ENCODE measurements around the gene PRG3.

The PRG3 gene

DNA sequence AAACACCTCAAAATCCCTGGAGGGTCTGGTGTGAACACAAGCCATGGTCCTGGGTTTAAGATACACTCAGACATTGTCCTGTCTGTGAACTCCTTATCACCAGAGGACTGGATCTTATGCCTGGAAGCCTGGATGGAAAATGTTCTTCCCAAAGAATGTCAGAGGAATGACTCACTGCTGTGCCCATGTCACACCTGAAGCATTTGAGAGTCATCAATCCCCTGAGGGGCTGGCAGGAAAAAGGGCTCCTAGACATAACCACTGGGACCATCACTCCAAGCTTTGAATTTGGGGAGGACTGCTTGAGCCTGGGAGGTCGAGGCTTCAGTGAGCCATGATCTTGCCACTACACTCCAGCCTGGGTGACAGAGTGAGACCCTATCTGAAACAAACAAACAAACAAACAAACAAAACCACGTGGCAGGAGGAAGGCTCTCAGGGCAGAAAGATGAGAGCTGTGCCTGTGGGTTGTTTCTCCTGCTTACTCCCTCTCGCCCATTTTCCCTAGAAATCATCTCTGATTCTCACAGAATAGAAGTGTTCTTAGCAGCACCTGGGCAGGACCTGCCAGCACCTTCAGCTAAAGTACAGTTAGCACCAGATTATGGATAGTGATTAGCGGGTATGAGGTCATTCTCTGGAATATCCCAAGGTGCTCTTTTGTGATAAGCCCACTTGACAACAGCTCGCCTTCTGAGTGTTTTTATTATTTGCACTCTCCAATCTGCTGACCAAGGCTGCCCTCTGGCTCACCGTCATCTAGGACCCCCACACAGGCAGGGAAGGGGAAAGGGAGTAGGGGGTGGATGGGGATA, 21.4 kb upstream of the PRG3 start:
- Histone ChIP-seq H3K27me3 (ENCODE audit: control insufficient read depth in 3 of 3, insufficient read depth in 3 of 3, low read depth in 1 of 3, low read length in 3 of 3) (peaks cover 0 to 12% (median 0%) of the 10 kb centered on the region in 3 experiments), H2BK120ac (ENCODE audit: low read depth, low read length) (no peak overlapping the region), H2BK12ac (ENCODE audit: low read length) (no peak overlapping the region), H4K91ac (ENCODE audit: low read depth, low read length, poor library complexity) (no peak overlapping the region), H3K4ac (ENCODE audit: low read length) (no peak overlapping the region), H3K23ac (ENCODE audit: low read depth, low read length, poor library complexity) (no peak overlapping the region), H3K9me3 (replicated peaks in 1 of 2; ENCODE audit: control insufficient read depth in 2 of 2, insufficient read depth in 1 of 2, low read depth in 1 of 2, low read length in 2 of 2) (no peaks in the 10 kb centered on the region), H3K4me1 (ENCODE audit: control insufficient read depth in 2 of 2, insufficient read depth in 1 of 2, low read depth in 1 of 2, low read length in 2 of 2) (peaks cover 0 to 1% of the 10 kb centered on the region in 2 donors), H3K79me1 (ENCODE audit: low read depth, low read length) (no peaks in the 10 kb centered on the region), H3K14ac (ENCODE audit: low read length) (no peak overlapping the region), H3K18ac (ENCODE audit: low read length) (no peak overlapping the region), H3K36me3 (replicated peaks in 1 of 2; ENCODE audit: control insufficient read depth in 2 of 2, insufficient read depth in 2 of 2, low read length in 2 of 2) (peaks cover 4 to 5% of the 10 kb centered on the region in 2 donors), H4K8ac (ENCODE audit: low read depth, low read length) (no peak overlapping the region), H3K9ac (ENCODE audit: low read depth, low read length, poor library complexity) (no peak overlapping the region), H3K4me3 (ENCODE audit: low read length in 2 of 2) (no peak overlapping the region), H2BK5ac (ENCODE audit: low read length) (no peak overlapping the region), H3K4me2 (ENCODE audit: insufficient read depth, low read length, poor library complexity, severe bottlenecking) (no peak overlapping the region), H2BK15ac (ENCODE audit: low read length) (no peak overlapping the region), H2AFZ (ENCODE audit: low read length) (no peak overlapping the region), H3K27ac (replicated peaks; ENCODE audit: low read length) (no peak overlapping the region), H2AK5ac (ENCODE audit: low read depth, low read length) (no peak overlapping the region)
- no peak for DNase-seq (ENCODE audit: low spot score)
- WGBS, 2 donors (ENCODE audit: extremely low coverage in 2 of 2, insufficient read length in 2 of 2, insufficient replicate concordance in 1 of 2), result no CpG with 5 or more reads among the region's 6 CpGs

DNA sequence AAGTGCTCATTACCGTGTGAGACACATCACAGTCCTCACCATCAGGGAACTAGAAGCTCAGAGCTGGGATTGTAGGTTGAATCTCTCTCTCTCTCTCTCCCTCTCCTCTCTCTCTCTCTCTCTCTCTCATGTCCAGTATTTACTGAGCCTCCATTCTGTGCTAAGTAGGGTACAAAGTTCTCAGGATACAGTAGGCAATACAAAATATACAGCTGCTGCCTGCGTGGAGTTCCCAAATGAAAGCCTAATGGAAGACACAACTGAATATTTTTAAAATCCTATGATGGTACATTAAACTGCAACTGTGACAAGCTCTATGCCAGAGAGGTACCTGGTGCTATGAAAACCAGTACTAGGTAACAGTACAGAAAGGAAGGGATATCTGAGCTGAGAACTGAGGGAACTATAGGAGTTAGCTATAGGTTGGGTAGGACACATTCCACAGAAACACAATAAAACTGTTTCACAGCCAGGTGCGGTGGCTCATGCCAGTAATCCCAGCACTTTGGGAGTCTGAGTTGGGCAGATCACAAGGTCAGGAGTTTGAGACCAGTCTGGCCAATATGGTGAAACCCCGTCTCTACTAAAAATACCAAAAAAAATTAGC, 19.1 kb upstream of the PRG3 start:
- H3K4me1 ChIP-seq (ENCODE audit: control insufficient read depth in 2 of 2, insufficient read depth in 1 of 2, low read depth in 1 of 2, low read length in 2 of 2), result no peaks in the 10 kb centered on the region
- no peaks in the 10 kb centered on the region for H3K36me3 ChIP-seq (replicated peaks in 1 of 2; ENCODE audit: control insufficient read depth in 2 of 2, insufficient read depth in 2 of 2, low read length in 2 of 2)
- no peak overlapping the region for H2AFZ ChIP-seq (ENCODE audit: low read length)
- no peak overlapping the region for H2BK120ac ChIP-seq (ENCODE audit: low read depth, low read length)
- H2BK15ac ChIP-seq (ENCODE audit: low read length), result no peak overlapping the region
- no peak overlapping the region for H2BK12ac ChIP-seq (ENCODE audit: low read length)
- no peaks in the 10 kb centered on the region for H3K79me1 ChIP-seq (ENCODE audit: low read depth, low read length)
- H3K4ac ChIP-seq (ENCODE audit: low read length), result no peak overlapping the region
- no peak overlapping the region for H3K4me2 ChIP-seq (ENCODE audit: insufficient read depth, low read length, poor library complexity, severe bottlenecking)
- DNase-seq (ENCODE audit: low spot score), result no peak
- no peak overlapping the region for H3K18ac ChIP-seq (ENCODE audit: low read length)
- H3K9ac ChIP-seq (ENCODE audit: low read depth, low read length, poor library complexity), result no peak overlapping the region
- H2AK5ac ChIP-seq (ENCODE audit: low read depth, low read length), result no peak overlapping the region
- H3K23ac ChIP-seq (ENCODE audit: low read depth, low read length, poor library complexity), result no peak overlapping the region
- no peaks in the 10 kb centered on the region for H3K9me3 ChIP-seq (replicated peaks in 1 of 2; ENCODE audit: control insufficient read depth in 2 of 2, insufficient read depth in 1 of 2, low read depth in 1 of 2, low read length in 2 of 2)
- H3K14ac ChIP-seq (ENCODE audit: low read length), result no peak overlapping the region
- no peak overlapping the region for H4K91ac ChIP-seq (ENCODE audit: low read depth, low read length, poor library complexity)
- peaks cover 0 to 24% (median 0%) of the 10 kb centered on the region in 3 experiments for H3K27me3 ChIP-seq (ENCODE audit: control insufficient read depth in 3 of 3, insufficient read depth in 3 of 3, low read depth in 1 of 3, low read length in 3 of 3)
- H2BK5ac ChIP-seq (ENCODE audit: low read length), result no peak overlapping the region
- H4K8ac ChIP-seq (ENCODE audit: low read depth, low read length), result no peak overlapping the region
- H3K4me3 ChIP-seq (ENCODE audit: low read length in 2 of 2), result no peak overlapping the region
- WGBS, 2 donors (ENCODE audit: extremely low coverage in 2 of 2, insufficient read length in 2 of 2, insufficient replicate concordance in 1 of 2), result no CpG with 5 or more reads among the region's 4 CpGs
- no peak overlapping the region for H3K27ac ChIP-seq (replicated peaks; ENCODE audit: low read length)

GRCh38 chr11:57399221-57399620, 18.3 kb upstream of the PRG3 start:
- peaks cover 0 to 29% (median 0%) of the 10 kb centered on the region in 3 experiments for H3K27me3 ChIP-seq (ENCODE audit: control insufficient read depth in 3 of 3, insufficient read depth in 3 of 3, low read depth in 1 of 3, low read length in 3 of 3)
- no peaks in the 10 kb centered on the region for H3K4me1 ChIP-seq (ENCODE audit: control insufficient read depth in 2 of 2, insufficient read depth in 1 of 2, low read depth in 1 of 2, low read length in 2 of 2)
- no CpG with 5 or more reads among the region's 5 CpGs for WGBS, 2 donors (ENCODE audit: extremely low coverage in 2 of 2, insufficient read length in 2 of 2, insufficient replicate concordance in 1 of 2)
- H2BK15ac ChIP-seq (ENCODE audit: low read length), result no peak overlapping the region
- no peak overlapping the region for H3K18ac ChIP-seq (ENCODE audit: low read length)
- no peaks in the 10 kb centered on the region for H3K9me3 ChIP-seq (replicated peaks in 1 of 2; ENCODE audit: control insufficient read depth in 2 of 2, insufficient read depth in 1 of 2, low read depth in 1 of 2, low read length in 2 of 2)
- H3K4me3 ChIP-seq (ENCODE audit: low read length in 2 of 2), result no peak overlapping the region
- H3K23ac ChIP-seq (ENCODE audit: low read depth, low read length, poor library complexity), result no peak overlapping the region
- no peak overlapping the region for H2BK120ac ChIP-seq (ENCODE audit: low read depth, low read length)
- no peak overlapping the region for H3K4ac ChIP-seq (ENCODE audit: low read length)
- H3K36me3 ChIP-seq (replicated peaks in 1 of 2; ENCODE audit: control insufficient read depth in 2 of 2, insufficient read depth in 2 of 2, low read length in 2 of 2), result no peaks in the 10 kb centered on the region
- no peak overlapping the region for H4K91ac ChIP-seq (ENCODE audit: low read depth, low read length, poor library complexity)
- no peak overlapping the region for H3K14ac ChIP-seq (ENCODE audit: low read length)
- H2AFZ ChIP-seq (ENCODE audit: low read length), result no peak overlapping the region
- no peak overlapping the region for H3K9ac ChIP-seq (ENCODE audit: low read depth, low read length, poor library complexity)
- no peak overlapping the region for H4K8ac ChIP-seq (ENCODE audit: low read depth, low read length)
- no peak for DNase-seq (ENCODE audit: low spot score)
- H2BK12ac ChIP-seq (ENCODE audit: low read length), result no peak overlapping the region
- H3K4me2 ChIP-seq (ENCODE audit: insufficient read depth, low read length, poor library complexity, severe bottlenecking), result no peak overlapping the region
- no peaks in the 10 kb centered on the region for H3K79me1 ChIP-seq (ENCODE audit: low read depth, low read length)
- no peak overlapping the region for H2AK5ac ChIP-seq (ENCODE audit: low read depth, low read length)
- H3K27ac ChIP-seq (replicated peaks; ENCODE audit: low read length), result no peak overlapping the region
- H2BK5ac ChIP-seq (ENCODE audit: low read length), result no peak overlapping the region

- H3K27ac ChIP-seq (replicated peaks; ENCODE audit: low read length), result no peak overlapping the region
- peak overlapping the region in 1 of 2 donors; percentile 14 for H3K4me3 ChIP-seq (ENCODE audit: low read length in 2 of 2)
- H4K8ac ChIP-seq (ENCODE audit: low read depth, low read length), result no peak overlapping the region
- no peak overlapping the region for H3K18ac ChIP-seq (ENCODE audit: low read length)
- no peak overlapping the region for H3K9ac ChIP-seq (ENCODE audit: low read depth, low read length, poor library complexity)
- no peak for DNase-seq (ENCODE audit: low spot score)
- no peak overlapping the region for H2AK5ac ChIP-seq (ENCODE audit: low read depth, low read length)
- H3K4me2 ChIP-seq (ENCODE audit: insufficient read depth, low read length, poor library complexity, severe bottlenecking), result no peak overlapping the region
- no peak overlapping the region for H2AFZ ChIP-seq (ENCODE audit: low read length)
- H3K23ac ChIP-seq (ENCODE audit: low read depth, low read length, poor library complexity), result no peak overlapping the region
- no peak overlapping the region for H4K91ac ChIP-seq (ENCODE audit: low read depth, low read length, poor library complexity)
- H3K79me1 ChIP-seq (ENCODE audit: low read depth, low read length), result no peaks in the 10 kb centered on the region
- H3K14ac ChIP-seq (ENCODE audit: low read length), result no peak overlapping the region
- no peak overlapping the region for H2BK15ac ChIP-seq (ENCODE audit: low read length)
- H3K4ac ChIP-seq (ENCODE audit: low read length), result no peak overlapping the region
- no peaks in the 10 kb centered on the region for H3K36me3 ChIP-seq (replicated peaks in 1 of 2; ENCODE audit: control insufficient read depth in 2 of 2, insufficient read depth in 2 of 2, low read length in 2 of 2)
- no peaks in the 10 kb centered on the region for H3K4me1 ChIP-seq (ENCODE audit: control insufficient read depth in 2 of 2, insufficient read depth in 1 of 2, low read depth in 1 of 2, low read length in 2 of 2)
- peaks cover 0 to 29% (median 0%) of the 10 kb centered on the region in 3 experiments for H3K27me3 ChIP-seq (ENCODE audit: control insufficient read depth in 3 of 3, insufficient read depth in 3 of 3, low read depth in 1 of 3, low read length in 3 of 3)
- H2BK5ac ChIP-seq (ENCODE audit: low read length), result no peak overlapping the region
- no CpG with 5 or more reads among the region's 4 CpGs for WGBS, 2 donors (ENCODE audit: extremely low coverage in 2 of 2, insufficient read length in 2 of 2, insufficient replicate concordance in 1 of 2)
- H2BK12ac ChIP-seq (ENCODE audit: low read length), result no peak overlapping the region
- no peak overlapping the region for H2BK120ac ChIP-seq (ENCODE audit: low read depth, low read length)
- H3K9me3 ChIP-seq (replicated peaks in 1 of 2; ENCODE audit: control insufficient read depth in 2 of 2, insufficient read depth in 1 of 2, low read depth in 1 of 2, low read length in 2 of 2), result no peaks in the 10 kb centered on the region
Observed at GRCh38 chr11:57397394-57397990, 16.5 kb upstream of the PRG3 start.
